Measurements from ENCODE around the gene COPZ1.

COPZ1 gene

DNA sequence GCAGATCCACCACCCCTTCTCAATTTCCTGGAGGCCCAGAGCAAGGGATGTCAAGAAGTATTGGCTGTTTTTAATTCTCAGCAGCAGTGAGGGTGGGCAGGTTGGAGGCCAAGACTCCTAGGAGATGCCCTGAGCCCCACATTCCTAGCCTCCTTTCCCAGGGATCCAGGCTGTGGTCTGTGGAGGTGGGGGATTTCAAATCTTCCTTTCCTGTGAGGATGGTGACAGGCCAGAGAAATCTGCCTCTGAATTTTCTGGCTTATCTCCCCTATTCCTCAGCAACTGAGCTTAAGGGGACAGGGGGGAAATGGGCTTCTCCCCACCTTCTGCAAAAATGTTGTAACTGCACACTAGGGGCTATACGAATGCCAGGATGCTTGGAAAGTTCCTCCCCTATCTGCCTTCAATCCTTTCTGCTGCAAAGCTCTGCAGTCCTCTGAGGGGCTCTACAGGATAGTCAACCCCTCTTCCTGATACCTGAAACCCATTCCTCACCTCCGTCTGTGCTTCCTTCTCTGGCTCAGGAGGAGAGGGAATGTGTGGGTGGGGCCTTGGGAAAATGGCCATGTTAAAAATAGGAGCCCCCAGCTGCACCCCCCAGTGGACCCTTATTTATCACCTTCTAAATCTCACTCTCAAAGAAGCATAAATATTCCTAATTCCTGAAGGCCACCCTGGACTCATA lies 32.7 kb downstream of the COPZ1 start:
- Histone ChIP-seq H2AK5ac (ENCODE audit: low read length) (peak overlapping the region; percentile 98), H3K79me2 (ENCODE audit: control insufficient read depth, insufficient read depth, low read length) (no peaks in the 10 kb centered on the region), H2BK15ac (replicated peaks; ENCODE audit: low read depth) (no peak overlapping the region), H3K56ac (ENCODE audit: low read length) (peak overlapping the region; percentile 100), H3K27me3 (ENCODE audit: insufficient read depth, low read length, poor library complexity) (no peaks in the 10 kb centered on the region), H3K4me3 (ENCODE audit: low read length) (no peak overlapping the region), H3K4me1 (ENCODE audit: control insufficient read depth, low read depth, low read length) (peaks cover 25% of the 10 kb centered on the region), H3K79me1 (ENCODE audit: low read length) (no peaks in the 10 kb centered on the region), H4K5ac (ENCODE audit: low read length) (no peak overlapping the region), H2BK5ac (ENCODE audit: low read length) (peak overlapping the region; percentile 77), H3K18ac (ENCODE audit: low read length) (peak overlapping the region; percentile 62), H3K4me2 (ENCODE audit: low read length) (peak overlapping the region; percentile 28), H3K23ac (ENCODE audit: low read length) (peak overlapping the region; percentile 48), H3K27ac (ENCODE audit: low read depth, low read length) (peak overlapping the region; percentile 93), H3K9ac (ENCODE audit: low read length) (peak overlapping the region; percentile 97), H3K4ac (ENCODE audit: low read depth, low read length) (peak overlapping the region; percentile 82), H2BK120ac (ENCODE audit: low read depth, low read length) (peak overlapping the region; percentile 49), H3K36me3 (ENCODE audit: control insufficient read depth, insufficient read depth, low read length) (no peaks in the 10 kb centered on the region), H4K8ac (ENCODE audit: low read depth, low read length) (no peak overlapping the region)
- WGBS (ENCODE audit: extremely low coverage, insufficient coverage, low lambda C conversion rate): no CpG with 5 or more reads among the region's 2 CpGs
- peak; percentile 60 for DNase-seq

DNA sequence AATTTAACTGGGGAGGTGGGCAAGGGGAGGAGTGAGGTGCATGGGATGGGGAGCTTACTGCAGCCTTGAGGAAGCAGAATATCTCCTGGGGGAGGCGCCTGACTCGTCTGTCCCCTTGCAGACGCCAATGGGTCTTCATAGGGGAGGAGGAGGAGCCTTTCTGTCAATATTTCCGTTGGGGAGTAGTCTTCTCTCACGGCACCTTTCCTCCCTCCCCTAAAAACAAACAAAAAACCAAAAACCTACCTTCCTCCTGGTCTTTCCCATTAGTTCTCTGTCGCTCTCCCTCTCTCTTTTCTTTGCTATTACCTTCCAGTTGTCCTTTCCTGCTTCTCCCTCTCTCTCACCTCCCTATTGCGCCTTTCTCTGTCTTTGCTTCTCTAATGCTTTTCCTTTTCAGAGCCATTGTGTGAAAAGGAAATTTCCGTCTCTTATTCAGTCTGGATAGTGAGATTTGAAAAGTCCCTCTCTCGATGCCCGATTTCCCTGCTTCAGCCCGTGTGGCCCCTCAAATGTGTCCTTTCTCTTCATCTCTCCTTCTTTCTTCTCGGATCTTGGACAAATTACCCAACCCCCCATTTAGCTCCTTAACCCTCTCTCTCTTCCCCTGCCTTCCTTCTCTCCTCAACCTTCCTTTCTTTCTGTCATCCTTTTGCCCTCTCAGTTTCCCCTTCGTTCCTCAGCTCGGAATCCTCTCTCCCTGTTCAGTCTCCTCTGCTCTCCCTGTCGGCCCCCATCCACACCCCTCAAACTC lies 33.4 kb downstream of the COPZ1 start:
- H2BK5ac ChIP-seq (ENCODE audit: low read length): peak overlapping the region; percentile 98
- H3K4me2 ChIP-seq (ENCODE audit: low read length): peak overlapping the region; percentile 98
- H3K4me3 ChIP-seq (ENCODE audit: low read length): peak overlapping the region; percentile 72
- H3K23ac ChIP-seq (ENCODE audit: low read length): peak overlapping the region; percentile 97
- H3K4ac ChIP-seq (ENCODE audit: low read depth, low read length): peak overlapping the region; percentile 49
- H3K36me3 ChIP-seq (ENCODE audit: control insufficient read depth, insufficient read depth, low read length): no peaks in the 10 kb centered on the region
- H3K4me1 ChIP-seq (ENCODE audit: control insufficient read depth, low read depth, low read length): peaks cover 20% of the 10 kb centered on the region
- H3K9ac ChIP-seq (ENCODE audit: low read length): peak overlapping the region; percentile 97
- H3K79me1 ChIP-seq (ENCODE audit: low read length): no peaks in the 10 kb centered on the region
- H3K27me3 ChIP-seq (ENCODE audit: insufficient read depth, low read length, poor library complexity): no peaks in the 10 kb centered on the region
- H2BK120ac ChIP-seq (ENCODE audit: low read depth, low read length): no peak overlapping the region
- peak overlapping the region; percentile 87 for H2AK5ac ChIP-seq (ENCODE audit: low read length)
- H3K79me2 ChIP-seq (ENCODE audit: control insufficient read depth, insufficient read depth, low read length): no peaks in the 10 kb centered on the region
- 100% methylated on average over 1 of the region's 15 CpGs for WGBS (ENCODE audit: extremely low coverage, insufficient coverage, low lambda C conversion rate)
- H3K27ac ChIP-seq (ENCODE audit: low read depth, low read length): peak overlapping the region; percentile 93
- peak; percentile 82 for DNase-seq
- H4K8ac ChIP-seq (ENCODE audit: low read depth, low read length): peak overlapping the region; percentile 59
- no peak overlapping the region for H2BK15ac ChIP-seq (replicated peaks; ENCODE audit: low read depth)
- peak overlapping the region; percentile 51 for H3K18ac ChIP-seq (ENCODE audit: low read length)
- no peak overlapping the region for H4K5ac ChIP-seq (ENCODE audit: low read length)
- peak overlapping the region; percentile 100 for H3K56ac ChIP-seq (ENCODE audit: low read length)

DNA sequence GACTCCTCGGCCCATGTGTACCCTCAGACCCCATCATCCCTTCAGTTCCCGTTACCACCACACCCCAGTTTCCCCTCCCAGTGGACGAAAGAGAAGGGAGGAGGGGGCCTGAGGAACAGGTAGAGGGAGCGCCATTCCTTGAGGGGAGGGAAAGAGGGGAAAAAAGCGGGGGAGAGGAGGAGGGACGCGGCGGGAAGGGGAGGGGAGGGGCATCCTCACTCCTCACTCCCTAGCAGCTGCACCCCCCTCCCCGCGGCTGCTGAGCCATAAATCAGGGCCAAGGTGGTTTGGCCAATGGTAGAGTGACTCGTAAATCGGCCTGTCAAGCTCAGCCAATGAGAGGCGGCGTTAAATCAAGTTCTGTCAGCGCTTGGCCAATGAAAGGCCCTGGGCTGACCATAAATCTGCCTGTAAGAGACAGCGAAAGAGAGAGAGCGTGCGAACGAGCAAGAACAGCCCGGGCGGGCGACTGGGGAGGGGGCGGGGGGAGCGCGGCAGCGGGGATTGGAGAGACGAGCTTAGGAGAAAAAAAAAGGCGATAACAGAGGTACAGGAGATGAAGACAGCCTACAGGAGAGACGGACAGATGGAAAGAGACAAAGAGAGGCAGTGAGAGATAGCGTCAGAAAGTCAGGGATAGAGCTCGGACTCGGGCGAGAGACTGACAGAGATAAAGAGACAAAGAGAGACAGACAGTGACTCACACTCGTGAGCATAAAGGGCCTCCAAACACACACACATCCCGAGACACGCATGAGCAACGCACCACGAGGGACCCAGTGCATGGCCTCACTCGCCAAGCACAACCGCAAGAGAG lies 34.2 kb downstream of the COPZ1 start:
- Histone ChIP-seq H4K5ac (ENCODE audit: low read length) (no peak overlapping the region), H3K18ac (ENCODE audit: low read length) (peak overlapping the region; percentile 51), H2BK15ac (replicated peaks; ENCODE audit: low read depth) (no peak overlapping the region), H3K56ac (ENCODE audit: low read length) (peak overlapping the region; percentile 100), H3K4ac (ENCODE audit: low read depth, low read length) (peak overlapping the region; percentile 49), H2BK5ac (ENCODE audit: low read length) (peak overlapping the region; percentile 98), H3K36me3 (ENCODE audit: control insufficient read depth, insufficient read depth, low read length) (no peaks in the 10 kb centered on the region), H2BK120ac (ENCODE audit: low read depth, low read length) (no peak overlapping the region), H3K4me3 (ENCODE audit: low read length) (peak overlapping the region; percentile 72), H3K79me1 (ENCODE audit: low read length) (no peaks in the 10 kb centered on the region), H3K27ac (ENCODE audit: low read depth, low read length) (peak overlapping the region; percentile 93), H3K9ac (ENCODE audit: low read length) (peak overlapping the region; percentile 97), H3K23ac (ENCODE audit: low read length) (peak overlapping the region; percentile 97), H3K4me2 (ENCODE audit: low read length) (peak overlapping the region; percentile 98), H3K27me3 (ENCODE audit: insufficient read depth, low read length, poor library complexity) (no peaks in the 10 kb centered on the region), H3K79me2 (ENCODE audit: control insufficient read depth, insufficient read depth, low read length) (no peaks in the 10 kb centered on the region), H3K4me1 (ENCODE audit: control insufficient read depth, low read depth, low read length) (peaks cover 18% of the 10 kb centered on the region), H4K8ac (ENCODE audit: low read depth, low read length) (peak overlapping the region; percentile 59), H2AK5ac (ENCODE audit: low read length) (peak overlapping the region; percentile 87)
- WGBS (ENCODE audit: extremely low coverage, insufficient coverage, low lambda C conversion rate): no CpG with 5 or more reads among the region's 40 CpGs
- peak; percentile 100 for DNase-seq

DNA sequence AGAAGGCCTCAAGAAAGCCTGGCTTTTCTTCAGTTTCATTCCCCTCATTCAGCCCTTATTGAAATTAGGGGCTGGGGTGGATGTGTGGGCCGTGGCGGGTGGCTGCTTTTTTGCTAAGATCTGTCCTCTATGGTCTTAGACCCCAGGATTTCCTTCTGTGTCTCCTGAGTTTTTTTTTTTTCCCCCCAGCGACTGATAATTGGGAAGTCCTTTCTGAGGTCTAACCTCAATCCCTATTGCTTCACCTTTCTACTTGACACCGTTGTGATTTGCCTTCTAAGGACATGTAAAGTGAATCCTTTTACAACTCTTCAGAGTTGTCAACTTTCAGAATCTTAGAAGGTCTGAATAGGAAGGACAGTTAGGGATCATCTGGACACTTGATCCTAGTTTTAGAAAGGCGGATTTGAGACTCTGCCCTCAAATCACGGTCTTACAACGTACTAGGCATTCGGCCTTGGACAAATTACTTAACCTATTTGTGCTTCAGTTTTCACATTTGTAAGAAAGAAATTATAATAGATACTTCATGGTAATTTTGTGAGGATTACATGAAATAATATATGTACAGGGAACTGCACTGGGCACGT lies 34.9 kb downstream of the COPZ1 start:
- Histone ChIP-seq H3K4me2 (ENCODE audit: low read length) (peak overlapping the region; percentile 93), H3K9ac (ENCODE audit: low read length) (peak overlapping the region; percentile 86), H3K4me3 (ENCODE audit: low read length) (peak overlapping the region; percentile 39), H3K79me1 (ENCODE audit: low read length) (no peaks in the 10 kb centered on the region), H4K5ac (ENCODE audit: low read length) (no peak overlapping the region), H2BK5ac (ENCODE audit: low read length) (peak overlapping the region; percentile 81), H3K18ac (ENCODE audit: low read length) (peak overlapping the region; percentile 5), H3K23ac (ENCODE audit: low read length) (no peak overlapping the region), H3K4me1 (ENCODE audit: control insufficient read depth, low read depth, low read length) (peaks cover 18% of the 10 kb centered on the region), H3K4ac (ENCODE audit: low read depth, low read length) (peak overlapping the region; percentile 46), H3K56ac (ENCODE audit: low read length) (peak overlapping the region; percentile 95), H2BK15ac (replicated peaks; ENCODE audit: low read depth) (no peak overlapping the region), H2AK5ac (ENCODE audit: low read length) (no peak overlapping the region), H2BK120ac (ENCODE audit: low read depth, low read length) (no peak overlapping the region), H3K79me2 (ENCODE audit: control insufficient read depth, insufficient read depth, low read length) (no peaks in the 10 kb centered on the region), H4K8ac (ENCODE audit: low read depth, low read length) (no peak overlapping the region), H3K27me3 (ENCODE audit: insufficient read depth, low read length, poor library complexity) (no peaks in the 10 kb centered on the region), H3K36me3 (ENCODE audit: control insufficient read depth, insufficient read depth, low read length) (no peaks in the 10 kb centered on the region), H3K27ac (ENCODE audit: low read depth, low read length) (peak overlapping the region; percentile 46)
- no peak for DNase-seq
- whole genome bisulfite sequencing (ENCODE audit: extremely low coverage, insufficient coverage, low lambda C conversion rate): no CpG with 5 or more reads among the region's 9 CpGs

DNA sequence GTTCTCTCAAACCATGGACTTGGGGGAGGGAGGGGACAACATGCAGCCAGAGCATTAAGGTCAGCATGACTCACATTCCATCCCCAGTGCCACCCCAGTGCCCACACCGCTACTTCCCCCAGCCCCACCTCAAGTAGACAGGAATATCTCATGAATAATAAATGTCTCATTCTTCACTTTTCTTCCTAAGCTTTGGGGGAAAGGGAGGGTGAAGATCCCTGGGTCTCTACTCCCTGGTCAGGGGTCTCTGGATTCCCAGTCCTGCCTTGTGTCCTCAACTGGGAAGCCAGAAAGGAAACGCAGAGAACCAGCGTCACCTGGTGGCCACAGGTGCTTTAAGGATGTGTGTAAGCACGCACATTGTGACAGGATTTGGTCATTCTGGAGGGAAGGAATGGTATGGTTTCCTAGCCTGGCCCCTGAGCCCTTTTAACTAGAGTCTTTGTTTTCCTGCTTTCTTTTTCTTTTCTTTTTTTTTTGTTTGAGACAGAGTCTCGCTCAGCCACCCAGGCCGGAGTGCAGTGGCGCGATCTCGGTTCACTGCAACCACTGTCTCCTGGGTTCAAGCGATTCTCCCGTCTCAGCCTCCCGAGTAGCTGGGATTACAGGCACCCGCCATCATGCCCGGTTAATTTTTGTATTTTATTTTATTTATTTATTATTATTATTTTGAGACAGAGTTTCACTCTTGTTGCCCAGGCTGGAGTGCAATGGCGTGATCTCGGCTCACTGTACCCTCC lies 36.0 kb downstream of the COPZ1 start:
- Histone ChIP-seq H3K4ac (ENCODE audit: low read depth, low read length) (peak overlapping the region; percentile 6), H3K18ac (ENCODE audit: low read length) (peak overlapping the region; percentile 11), H2BK5ac (ENCODE audit: low read length) (no peak overlapping the region), H3K9ac (ENCODE audit: low read length) (no peak overlapping the region), H3K27me3 (ENCODE audit: insufficient read depth, low read length, poor library complexity) (no peaks in the 10 kb centered on the region), H3K27ac (ENCODE audit: low read depth, low read length) (no peak overlapping the region), H2BK120ac (ENCODE audit: low read depth, low read length) (no peak overlapping the region), H3K23ac (ENCODE audit: low read length) (no peak overlapping the region), H2AK5ac (ENCODE audit: low read length) (no peak overlapping the region), H3K56ac (ENCODE audit: low read length) (peak overlapping the region; percentile 28), H3K36me3 (ENCODE audit: control insufficient read depth, insufficient read depth, low read length) (no peaks in the 10 kb centered on the region), H2BK15ac (replicated peaks; ENCODE audit: low read depth) (peak overlapping the region; percentile 14), H3K4me3 (ENCODE audit: low read length) (no peak overlapping the region), H3K79me2 (ENCODE audit: control insufficient read depth, insufficient read depth, low read length) (no peaks in the 10 kb centered on the region), H4K8ac (ENCODE audit: low read depth, low read length) (no peak overlapping the region), H3K79me1 (ENCODE audit: low read length) (no peaks in the 10 kb centered on the region), H3K4me2 (ENCODE audit: low read length) (no peak overlapping the region), H4K5ac (ENCODE audit: low read length) (no peak overlapping the region), H3K4me1 (ENCODE audit: control insufficient read depth, low read depth, low read length) (peaks cover 15% of the 10 kb centered on the region)
- WGBS (ENCODE audit: extremely low coverage, insufficient coverage, low lambda C conversion rate): no CpG with 5 or more reads among the region's 16 CpGs
- DNase-seq: peak; percentile 96
